GM12874 (cell line): ENCODE data around the gene ERO1B.

Source experiments
- TF ChIP-seq, protein P1 (sequence below): IDR thresholded peaks from 2 replicates; pipeline ENCODE4 v1.5.1; 2011; ENCODE audit warnings: low read depth, mild to moderate bottlenecking, control low read depth, low read length, moderate library complexity; ENCODE audit not compliant: insufficient read depth

Gene ERO1B

GRCh38 chr1:236320214-236320613 is 38.5 kb upstream of the ERO1B start:
- TF ChIP-seq, protein P1, sequence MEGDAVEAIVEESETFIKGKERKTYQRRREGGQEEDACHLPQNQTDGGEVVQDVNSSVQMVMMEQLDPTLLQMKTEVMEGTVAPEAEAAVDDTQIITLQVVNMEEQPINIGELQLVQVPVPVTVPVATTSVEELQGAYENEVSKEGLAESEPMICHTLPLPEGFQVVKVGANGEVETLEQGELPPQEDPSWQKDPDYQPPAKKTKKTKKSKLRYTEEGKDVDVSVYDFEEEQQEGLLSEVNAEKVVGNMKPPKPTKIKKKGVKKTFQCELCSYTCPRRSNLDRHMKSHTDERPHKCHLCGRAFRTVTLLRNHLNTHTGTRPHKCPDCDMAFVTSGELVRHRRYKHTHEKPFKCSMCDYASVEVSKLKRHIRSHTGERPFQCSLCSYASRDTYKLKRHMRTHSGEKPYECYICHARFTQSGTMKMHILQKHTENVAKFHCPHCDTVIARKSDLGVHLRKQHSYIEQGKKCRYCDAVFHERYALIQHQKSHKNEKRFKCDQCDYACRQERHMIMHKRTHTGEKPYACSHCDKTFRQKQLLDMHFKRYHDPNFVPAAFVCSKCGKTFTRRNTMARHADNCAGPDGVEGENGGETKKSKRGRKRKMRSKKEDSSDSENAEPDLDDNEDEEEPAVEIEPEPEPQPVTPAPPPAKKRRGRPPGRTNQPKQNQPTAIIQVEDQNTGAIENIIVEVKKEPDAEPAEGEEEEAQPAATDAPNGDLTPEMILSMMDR = no peak

- TF ChIP-seq, protein P1 = no peak
Measured at GRCh38 chr1:236316437-236316836, 34.7 kb upstream of the ERO1B start.

DNA sequence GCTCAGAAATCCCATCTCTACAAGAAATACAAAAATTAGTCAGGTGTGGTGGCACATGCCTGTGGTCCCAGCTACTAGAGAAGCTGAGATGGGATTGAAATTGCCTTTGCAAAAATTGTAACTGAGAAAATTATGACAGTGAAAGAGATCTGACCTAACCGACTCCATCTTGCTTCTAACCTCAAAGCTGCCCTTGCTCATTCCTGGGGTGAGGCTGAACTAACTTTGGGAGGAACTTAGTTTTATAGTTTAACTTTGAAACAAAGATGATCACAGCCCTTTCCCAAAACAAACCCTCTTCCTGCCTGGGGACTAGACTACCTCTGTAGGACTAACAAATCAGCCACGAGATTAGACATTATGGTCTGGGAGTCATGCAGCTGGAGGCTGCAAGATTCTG is 33.8 kb upstream of the ERO1B start:
- TF ChIP-seq, protein P1 = no peak

GRCh38 chr1:236315092-236315491 is 33.3 kb upstream of the ERO1B start:
- TF ChIP-seq, protein P1 = no peak

DNA sequence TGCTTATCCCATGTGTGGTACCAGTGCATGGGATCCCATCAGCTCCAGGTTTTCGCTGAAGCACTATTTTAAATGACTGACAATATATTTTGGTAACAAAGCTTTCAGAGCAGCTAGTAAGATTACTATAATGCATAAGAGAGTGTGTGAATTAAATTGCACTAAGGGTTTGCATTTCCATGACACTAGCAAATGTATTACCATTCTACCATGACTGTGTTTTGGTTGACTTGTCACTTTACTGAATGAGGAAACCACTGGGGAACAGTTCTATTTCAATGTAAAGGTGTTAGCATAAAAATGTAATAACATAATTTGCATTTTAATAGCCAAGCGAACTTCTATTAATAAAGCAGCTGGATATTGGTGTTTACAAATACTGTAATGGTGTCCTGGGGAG is 31.7 kb upstream of the ERO1B start:
- TF ChIP-seq, protein P1 = no peak

DNA sequence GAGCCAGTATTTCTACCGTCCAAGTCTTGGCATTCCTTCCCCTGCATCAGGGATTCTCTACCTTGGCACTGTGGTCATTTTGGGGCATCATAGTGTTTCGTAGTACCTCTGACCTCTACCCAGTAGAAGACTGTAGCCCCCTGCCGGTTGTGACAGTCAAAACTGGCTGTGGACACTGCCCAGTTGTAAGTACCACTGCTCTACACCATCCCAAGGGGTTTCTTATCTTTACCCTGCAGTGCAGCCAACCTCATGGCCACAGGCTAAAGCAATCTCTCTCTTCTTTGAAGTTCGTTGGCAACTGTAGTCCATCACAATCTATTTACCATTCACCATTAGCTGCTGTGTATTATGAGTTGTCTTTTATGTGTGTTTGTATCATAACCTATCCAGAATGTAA is 29.3 kb upstream of the ERO1B start:
- TF ChIP-seq, protein P1 = 0 out of 2 replicates have a peak, but pooled peaks have one; percentile 31

GRCh38 chr1:236308827-236309226 is 27.1 kb upstream of the ERO1B start:
- TF ChIP-seq, protein P1 = no peak

GRCh38 chr1:236307435-236307834 is 25.7 kb upstream of the ERO1B start:
- TF ChIP-seq, protein P1 = no peak
